Upper lobe of left lung (tissue), 6 donors: Measurements from ENCODE around the gene PRLH. TPM values are rescaled to one million over a fixed set of nuclear protein-coding genes. Genes with fewer than 3 reads are reported as not detected.

Source experiments
- ATAC-seq, 2 donors: fragments of 200-7000 bp; cut with Tn5 transposase; one replicate each; pipeline ENCODE4 v1.9.1; 2022; ENCODE audit warnings: mild to moderate bottlenecking in 2 of 2, moderate library complexity in 2 of 2; ENCODE audit not compliant: low FRiP score in 2 of 2
- DNase-seq, 2 donors: peaks; one replicate each; pipeline ENCODE4 v3.0.0-alpha.2; 2019 to 2020
- H3K27ac ChIP-seq, 4 donors: fragments of 200-600 bp; sonication (generic); one replicate each; pipeline ENCODE4 v1.5.1; 2016 to 2019
- H3K27me3 ChIP-seq, 4 donors: fragments of 200-600 bp; sonication (generic); one replicate each; pipeline ENCODE4 v1.5.1; 2017 to 2019
- H3K36me3 ChIP-seq, 4 donors: fragments of 200-600 bp; sonication (generic); one replicate each; pipeline ENCODE4 v1.5.1; 2016 to 2019
- H3K4me1 ChIP-seq, 4 donors: fragments of 200-600 bp; sonication (generic); one replicate each; pipeline ENCODE4 v1.5.1; 2018 to 2019
- H3K4me3 ChIP-seq, 4 donors: fragments of 200-600 bp; sonication (generic); one replicate each; pipeline ENCODE4 v1.5.1; 2017 to 2019; ENCODE audit warnings: mild to moderate bottlenecking in 2 of 4, moderate library complexity in 1 of 4
- H3K9me3 ChIP-seq, 4 donors: fragments of 200-600 bp; sonication (generic); one replicate each; pipeline ENCODE4 v1.5.1; 2018 to 2019
- CTCF ChIP-seq, 6 experiments: fragments of 450-650 bp in 4 of 6; fragments of 200-600 bp in 2 of 6; sonication (generic) in 2 of 6; IDR thresholded peaks; one replicate each; pipeline ENCODE4 v1.5.1; 2016 to 2019; ENCODE audit warnings: antibody characterized with exemption in 6 of 6
- EP300 ChIP-seq, 4 donors: sonication (generic); formaldehyde crosslinking; IDR thresholded peaks; one replicate each; pipeline ENCODE4 v1.5.1; 2017; ENCODE audit warnings: antibody characterized with exemption in 4 of 4, control low read depth in 2 of 4
- POLR2A ChIP-seq, 4 donors: fragments of 450-650 bp; IDR thresholded peaks; one replicate each; pipeline ENCODE4 v1.5.1; 2016 to 2017; ENCODE audit warnings: antibody characterized with exemption in 4 of 4, mild to moderate bottlenecking in 2 of 4
- POLR2AphosphoS5 ChIP-seq, 2 donors: sonication (generic); formaldehyde crosslinking; IDR thresholded peaks; one replicate each; pipeline ENCODE4 v1.5.1; 2017; ENCODE audit warnings: antibody characterized with exemption in 2 of 2
- WGBS, 2 donors: methylation state at CpG; one replicate each; pipeline ENCODE4 v1.1.5; 2017 to 2018; 5-methylcytosine and 5-hydroxymethylcytosine counted together
- total RNA-seq, 6 donors: library from RNA; depleted of rRNA in 4 of 6; stranded (reverse); fragments of >200 nt in 4 of 6; gene quantifications; one replicate each; pipeline versions ENCODE4 v1.1.0 to v1.2.1, GENCODE V29; 2016 to 2021
- donor health status: DM: no; HTN: no; CAD: no; lungs with moderate emphysema.
- donor health status: DM: no; HTN: yes; CAD: no; lungs with severe emphysema.

Gene PRLH
- total RNA-seq, 6 donors from 2014 or later: not detected

- no peak for TF ChIP-seq EP300 (IDR thresholded peaks at IDR 0.05)
- no peak for TF ChIP-seq CTCF (IDR thresholded peaks at IDR 0.05)
- no peak for TF ChIP-seq POLR2AphosphoS5 (IDR thresholded peaks at IDR 0.05)
- H3K9me3 ChIP-seq: peaks cover 7 to 17% (median 10%) of the 10 kb centered on the region in 4 donors
- no peak overlapping the region for H3K4me3 ChIP-seq
- WGBS, 2 donors: 96 to 100% methylated on average over 1 of the region's 1 CpG
- peaks cover 0 to 10% (median 4%) of the 10 kb centered on the region in 4 donors for H3K4me1 ChIP-seq
- no peaks in the 10 kb centered on the region for H3K27me3 ChIP-seq
- ATAC-seq (no peak), DNase-seq (no peak)
- H3K36me3 ChIP-seq: peaks cover 4 to 20% (median 6%) of the 10 kb centered on the region in 4 donors
- no peak overlapping the region for H3K27ac ChIP-seq
Observed at GRCh38 chr2:237555560-237555959, 10.8 kb upstream of the PRLH start.

- TF ChIP-seq EP300 (IDR thresholded peaks at IDR 0.05): no peak
- no peak for TF ChIP-seq CTCF (IDR thresholded peaks at IDR 0.05)
- no peak for TF ChIP-seq POLR2AphosphoS5 (IDR thresholded peaks at IDR 0.05)
- peaks cover 0 to 20% (median 4%) of the 10 kb centered on the region in 4 donors for H3K36me3 ChIP-seq
- H3K27ac ChIP-seq: no peak overlapping the region
- H3K9me3 ChIP-seq: peaks cover 7 to 17% (median 10%) of the 10 kb centered on the region in 4 donors
- ATAC-seq: no peak
- WGBS, 2 donors: 64 to 70% methylated on average over 10 to 11 of the region's 11 CpGs
- no peak overlapping the region for H3K4me3 ChIP-seq
- peaks cover 0 to 10% (median 4%) of the 10 kb centered on the region in 4 donors for H3K4me1 ChIP-seq
- no peaks in the 10 kb centered on the region for H3K27me3 ChIP-seq
- no peak for DNase-seq
Observed at GRCh38 chr2:237556773-237557632, 9.4 kb upstream of the PRLH start.

- ATAC-seq (no peak), DNase-seq (no peak)
- no peak overlapping the region for H3K4me3 ChIP-seq
- no peaks in the 10 kb centered on the region for H3K27me3 ChIP-seq
- no peak for TF ChIP-seq EP300 (IDR thresholded peaks at IDR 0.05)
- no peak for TF ChIP-seq CTCF (IDR thresholded peaks at IDR 0.05)
- no peak for TF ChIP-seq POLR2AphosphoS5 (IDR thresholded peaks at IDR 0.05)
- TF ChIP-seq POLR2A (IDR thresholded peaks at IDR 0.05): no peak
- H3K36me3 ChIP-seq: peaks cover 0 to 20% (median 4%) of the 10 kb centered on the region in 4 donors
- WGBS, 2 donors: 55 to 76% methylated on average over 3 to 4 of the region's 4 CpGs
- peaks cover 7 to 17% (median 10%) of the 10 kb centered on the region in 4 donors for H3K9me3 ChIP-seq
- H3K4me1 ChIP-seq: peaks cover 0 to 10% (median 4%) of the 10 kb centered on the region in 4 donors
- H3K27ac ChIP-seq: no peak overlapping the region
Observed at GRCh38 chr2:237557633-237558015, 8.8 kb upstream of the PRLH start.

GRCh38 chr2:237558961-237559641, 7.3 kb upstream of the PRLH start:
- Histone ChIP-seq H3K27ac (no peak overlapping the region), H3K4me3 (no peak overlapping the region), H3K36me3 (peaks cover 0 to 18% (median 0%) of the 10 kb centered on the region in 4 donors), H3K27me3 (no peaks in the 10 kb centered on the region), H3K9me3 (peaks cover 7 to 17% (median 10%) of the 10 kb centered on the region in 4 donors), H3K4me1 (peaks cover 0 to 10% (median 4%) of the 10 kb centered on the region in 4 donors)
- TF ChIP-seq POLR2A (IDR thresholded peaks at IDR 0.05) (no peak), POLR2AphosphoS5 (IDR thresholded peaks at IDR 0.05) (no peak), EP300 (IDR thresholded peaks at IDR 0.05) (no peak)
- ATAC-seq (peak; percentile 4 to 61), DNase-seq (peak in 1 of 2 donors; percentile 66)
- 51 to 60% methylated on average over 22 of the region's 22 CpGs for WGBS, 2 donors

GRCh38 chr2:237561221-237561620, 5.2 kb upstream of the PRLH start:
- Histone ChIP-seq H3K9me3 (peaks cover 0 to 1% (median 0%) of the 10 kb centered on the region in 4 donors), H3K36me3 (no peaks in the 10 kb centered on the region), H3K27ac (no peak overlapping the region), H3K27me3 (no peaks in the 10 kb centered on the region), H3K4me3 (no peak overlapping the region), H3K4me1 (peaks cover 0 to 10% (median 4%) of the 10 kb centered on the region in 4 donors)
- ATAC-seq (no peak), DNase-seq (no peak)
- TF ChIP-seq POLR2AphosphoS5 (IDR thresholded peaks at IDR 0.05): no peak
- TF ChIP-seq CTCF (IDR thresholded peaks at IDR 0.05): no peak
- no peak for TF ChIP-seq POLR2A (IDR thresholded peaks at IDR 0.05)
- TF ChIP-seq EP300 (IDR thresholded peaks at IDR 0.05): no peak
- WGBS, 2 donors: 81 to 85% methylated on average over 7 of the region's 7 CpGs
